IPS DF 6.9 (cell line): ENCODE data around the gene RNF32.
"Not testable (repeated sequence)": the region's sequence is repeated elsewhere in the genome, so short reads cannot be mapped to it uniquely, and the experiment has no call there.

Experiments
- DNase-seq: peaks from one replicate; pipeline ENCODE4 v3.0.0-alpha.2; 2013; ENCODE audit warnings: low read depth, low spot score
- H3K27ac ChIP-seq: one replicate; pipeline ENCODE4 v1.5.1; 2013; ENCODE audit warnings: low read length, control low read depth
- H3K27me3 ChIP-seq: 2 replicates; pipeline ENCODE4 v1.6.1; 2013; ENCODE audit warnings: mild to moderate bottlenecking, low read length; ENCODE audit not compliant: control insufficient read depth, insufficient read depth
- H3K36me3 ChIP-seq: 2 replicates; pipeline ENCODE4 v1.6.1; 2013; ENCODE audit warnings: low read length; ENCODE audit not compliant: control insufficient read depth, insufficient read depth
- H3K4me1 ChIP-seq: 2 replicates; pipeline ENCODE4 v1.6.1; 2013; ENCODE audit warnings: low read length; ENCODE audit not compliant: control insufficient read depth, insufficient read depth
- H3K4me3 ChIP-seq: 2 replicates; pipeline ENCODE4 v1.5.1; 2013; ENCODE audit warnings: mild to moderate bottlenecking, low read length
- H3K9me3 ChIP-seq: 2 replicates; pipeline ENCODE4 v1.6.1; 2013; ENCODE audit warnings: low read length, inconsistent platforms; ENCODE audit not compliant: control insufficient read depth, insufficient read depth
- WGBS: extraction: QIAGEN DNeasy Blood & Tissue Kit; methylation state at CpG from one replicate; pipeline ENCODE4 v1.1.7; 2013; ENCODE audit warnings: mixed read lengths, missing lambda C conversion rate; ENCODE audit not compliant: insufficient read length, insufficient coverage; 5-methylcytosine and 5-hydroxymethylcytosine counted together

RNF32 gene

DNA sequence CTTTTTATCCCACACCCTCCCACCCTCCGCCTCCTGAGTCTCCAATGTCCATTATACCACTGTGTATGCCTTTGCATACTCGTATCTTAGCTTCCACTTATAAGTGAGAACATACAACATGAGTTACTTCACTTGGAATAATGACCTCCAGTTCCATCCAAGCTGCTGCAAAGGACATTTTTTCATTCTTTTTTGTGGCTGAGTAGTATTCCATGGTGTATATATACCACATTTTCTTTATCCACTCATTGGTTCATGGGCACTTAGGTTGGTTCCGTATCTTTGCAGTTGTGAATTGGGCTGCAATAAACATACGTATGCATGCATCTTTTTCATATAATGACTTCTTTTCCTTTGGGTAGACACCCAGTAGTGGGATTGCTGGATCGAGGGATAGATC, 6.8 kb downstream of the RNF32 start:
- H3K36me3 ChIP-seq, DNase-seq, H3K4me1 ChIP-seq, H3K27me3 ChIP-seq, H3K4me3 ChIP-seq, H3K27ac ChIP-seq, H3K9me3 ChIP-seq: not testable (repeated sequence)
- no CpG with 5 or more reads among the region's 5 CpGs for WGBS

DNA sequence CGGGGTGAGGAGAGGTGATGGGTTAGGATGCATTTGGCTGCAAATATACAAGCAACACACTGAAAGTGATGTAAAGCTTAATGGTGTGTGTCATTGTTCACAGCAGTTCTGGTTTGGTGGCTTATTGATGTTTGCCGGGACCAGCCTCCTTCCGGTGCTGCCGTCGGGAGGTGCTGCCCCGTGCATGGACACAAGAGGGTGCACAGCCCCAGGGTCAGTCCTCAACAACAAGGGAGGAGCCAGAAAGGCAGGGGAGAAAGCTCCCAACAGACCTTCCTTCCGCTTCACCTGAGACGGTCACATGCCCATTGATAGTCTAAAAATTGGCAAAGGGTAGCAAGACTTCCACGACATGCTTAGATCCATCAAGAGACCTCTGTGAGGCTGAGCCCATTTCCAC, 9.5 kb downstream of the RNF32 start:
- Histone ChIP-seq H3K27me3 (no peaks in the 10 kb centered on the region), H3K27ac (no peak overlapping the region), H3K9me3 (no peaks in the 10 kb centered on the region), H3K4me1 (no peaks in the 10 kb centered on the region), H3K4me3 (no peak overlapping the region), H3K36me3 (no peaks in the 10 kb centered on the region)
- no peak for DNase-seq
- WGBS: no CpG with 5 or more reads among the region's 9 CpGs

DNA sequence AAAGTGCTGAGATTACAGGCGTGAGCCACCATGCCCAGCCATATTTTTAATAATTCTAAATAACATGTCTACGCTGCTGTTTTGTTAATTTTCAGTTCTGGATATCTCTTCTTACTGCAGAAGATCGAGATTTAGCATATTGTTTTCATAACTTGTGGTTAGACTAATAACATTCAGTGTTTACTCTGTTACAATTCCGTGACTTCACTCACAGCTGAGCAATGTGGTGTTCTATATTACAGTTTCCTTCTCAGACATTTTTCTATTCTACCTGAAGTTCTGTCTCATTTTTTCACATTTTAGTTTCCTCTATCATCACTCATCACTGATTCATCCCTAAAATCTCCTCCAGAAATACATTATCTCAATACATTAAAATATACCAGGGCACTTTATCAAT, 10.9 kb downstream of the RNF32 start:
- Histone ChIP-seq H3K36me3 (no peaks in the 10 kb centered on the region), H3K9me3 (no peaks in the 10 kb centered on the region), H3K27me3 (no peaks in the 10 kb centered on the region), H3K27ac (no peak overlapping the region), H3K4me1 (no peaks in the 10 kb centered on the region), H3K4me3 (no peak overlapping the region)
- no CpG with 5 or more reads among the region's 4 CpGs for WGBS
- DNase-seq: no peak

DNA sequence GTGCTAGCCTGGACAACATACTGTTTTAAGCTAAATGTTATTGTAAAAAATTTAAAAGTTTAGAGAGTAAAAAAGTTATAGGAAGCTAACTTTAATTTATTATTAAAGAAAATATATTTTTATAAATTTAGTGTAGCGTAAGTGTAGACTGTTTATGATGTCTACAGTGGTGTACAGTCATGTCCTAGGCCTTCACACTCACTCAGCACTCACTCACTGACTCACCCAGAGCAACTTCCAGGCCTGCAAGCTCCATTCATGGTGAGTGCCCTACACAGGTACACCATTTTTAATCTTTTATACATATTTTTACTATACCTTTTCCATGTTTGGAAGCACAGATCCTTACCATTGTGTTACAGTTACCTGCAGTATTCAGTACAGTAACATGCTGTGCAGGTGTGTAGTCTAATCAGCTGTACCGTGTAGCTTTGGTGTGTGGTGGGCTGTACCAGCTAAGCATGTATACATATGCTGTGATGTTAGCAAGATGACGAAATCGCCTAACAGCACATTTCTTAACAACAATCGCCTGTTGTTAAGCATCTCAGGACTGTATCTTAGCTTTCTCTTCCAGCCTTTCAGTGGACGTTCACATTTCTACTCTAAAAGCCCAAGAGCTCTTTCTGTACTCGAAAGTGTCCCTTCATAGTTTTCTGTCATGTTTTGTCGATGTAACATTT, 12.5 kb downstream of the RNF32 start:
- Histone ChIP-seq H3K4me1 (no peaks in the 10 kb centered on the region), H3K36me3 (no peaks in the 10 kb centered on the region), H3K9me3 (no peaks in the 10 kb centered on the region), H3K4me3 (no peak overlapping the region), H3K27me3 (no peaks in the 10 kb centered on the region), H3K27ac (no peak overlapping the region)
- DNase-seq: no peak
- no CpG with 5 or more reads among the region's 8 CpGs for WGBS

DNA sequence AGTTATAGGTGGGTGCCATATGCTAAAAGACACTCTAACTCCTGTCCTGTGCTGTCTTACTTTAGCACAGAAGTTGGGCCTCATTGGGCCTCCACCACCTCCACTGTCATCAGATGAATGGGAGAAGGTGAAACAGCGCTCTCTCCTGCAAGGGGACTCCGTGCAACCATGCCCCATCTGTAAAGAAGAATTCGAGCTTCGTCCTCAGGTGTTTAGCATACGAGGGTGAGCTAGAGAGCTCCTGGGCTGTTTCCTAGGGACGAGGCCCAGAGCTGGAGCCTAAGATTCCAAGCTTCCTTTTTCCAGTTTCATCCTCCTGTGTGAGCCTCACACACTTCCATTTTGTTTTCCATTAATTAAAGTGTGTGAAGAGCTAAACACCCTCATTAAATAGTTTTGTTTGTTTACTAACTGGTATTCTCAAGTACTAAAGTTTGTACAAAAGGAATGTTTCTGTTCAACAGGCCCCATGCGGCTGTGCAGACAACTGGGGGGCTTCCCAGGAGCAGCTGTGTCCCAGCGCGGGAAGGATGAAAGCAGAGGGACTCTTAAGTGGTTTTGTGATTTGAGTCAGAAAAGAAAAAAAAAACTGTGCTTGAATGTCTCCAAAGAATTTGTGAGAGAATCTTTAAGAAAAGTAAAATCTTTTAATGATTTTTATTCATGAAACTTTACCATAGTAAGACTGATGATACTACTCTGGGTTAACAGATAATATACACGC, 14.1 kb downstream of the RNF32 start:
- Histone ChIP-seq H3K4me1 (no peaks in the 10 kb centered on the region), H3K4me3 (no peak overlapping the region), H3K36me3 (no peaks in the 10 kb centered on the region), H3K9me3 (no peaks in the 10 kb centered on the region), H3K27ac (no peak overlapping the region), H3K27me3 (no peaks in the 10 kb centered on the region)
- WGBS: no CpG with 5 or more reads among the region's 10 CpGs
- no peak for DNase-seq

DNA sequence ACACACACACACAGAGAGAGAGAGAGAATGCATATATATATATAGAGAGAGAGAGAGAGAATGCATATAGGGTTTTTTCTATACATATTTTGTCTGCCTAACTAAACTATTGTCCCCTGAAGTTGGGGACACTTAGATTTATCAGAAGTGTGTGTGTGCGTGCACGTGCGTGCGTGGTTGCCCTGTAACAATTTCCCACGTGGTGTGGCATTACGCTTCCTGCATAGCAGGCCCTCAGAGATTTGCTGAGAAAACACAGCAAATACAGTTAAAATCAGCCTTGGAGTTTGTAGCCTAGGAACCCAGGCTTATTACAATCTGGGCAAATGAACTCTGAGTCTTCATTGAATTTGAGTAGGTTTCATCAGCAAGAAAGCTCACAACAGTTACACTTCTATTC, 14.7 kb downstream of the RNF32 start:
- Histone ChIP-seq H3K27me3 (no peaks in the 10 kb centered on the region), H3K9me3 (no peaks in the 10 kb centered on the region), H3K4me1 (no peaks in the 10 kb centered on the region), H3K27ac (no peak overlapping the region), H3K36me3 (no peaks in the 10 kb centered on the region), H3K4me3 (no peak overlapping the region)
- DNase-seq: no peak
- no CpG with 5 or more reads among the region's 6 CpGs for WGBS

DNA sequence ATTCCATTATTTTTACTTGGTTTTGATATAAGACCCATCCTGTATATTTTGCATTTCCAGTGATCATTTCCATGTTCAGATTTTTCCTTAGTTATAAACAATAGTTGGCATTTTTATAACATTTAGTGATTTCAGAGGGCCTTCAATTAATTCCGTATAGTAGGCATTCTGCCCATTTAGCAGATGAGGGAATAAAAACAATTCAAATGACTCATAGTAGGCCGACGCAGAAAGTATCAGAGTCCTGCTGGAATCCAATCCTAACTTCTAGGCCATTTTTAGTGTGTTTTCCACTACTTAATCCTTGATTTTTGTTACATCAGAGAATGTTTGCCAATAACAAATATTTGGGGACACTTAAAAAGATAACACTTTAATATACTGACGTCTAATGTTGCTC, 15.4 kb downstream of the RNF32 start:
- no peak for DNase-seq
- Histone ChIP-seq H3K4me1 (no peaks in the 10 kb centered on the region), H3K27me3 (no peaks in the 10 kb centered on the region), H3K36me3 (no peaks in the 10 kb centered on the region), H3K4me3 (no peak overlapping the region), H3K9me3 (no peaks in the 10 kb centered on the region), H3K27ac (no peak overlapping the region)
- WGBS: no CpG with 5 or more reads among the region's 4 CpGs

DNA sequence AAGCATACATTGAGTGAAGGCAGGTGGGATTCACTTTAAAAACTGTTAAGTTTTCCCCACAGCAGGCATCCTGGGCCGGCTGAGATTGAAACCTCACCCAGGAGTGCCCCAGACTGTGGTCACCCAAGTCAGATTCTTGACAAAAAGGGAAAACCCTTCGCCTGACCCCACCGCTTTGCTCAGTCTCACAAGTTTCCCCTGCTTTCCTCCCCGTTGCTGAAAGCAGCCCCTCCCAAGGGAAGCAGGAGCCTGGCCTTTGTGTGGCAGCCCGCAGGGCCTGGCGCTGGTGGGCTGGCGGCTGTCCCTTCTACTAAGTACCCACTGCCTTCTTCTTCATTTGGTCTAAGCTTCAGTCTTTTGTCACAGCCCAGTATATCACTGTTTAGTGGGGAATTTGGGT, 16.0 kb downstream of the RNF32 start:
- no CpG with 5 or more reads among the region's 7 CpGs for WGBS
- DNase-seq: no peak

DNA sequence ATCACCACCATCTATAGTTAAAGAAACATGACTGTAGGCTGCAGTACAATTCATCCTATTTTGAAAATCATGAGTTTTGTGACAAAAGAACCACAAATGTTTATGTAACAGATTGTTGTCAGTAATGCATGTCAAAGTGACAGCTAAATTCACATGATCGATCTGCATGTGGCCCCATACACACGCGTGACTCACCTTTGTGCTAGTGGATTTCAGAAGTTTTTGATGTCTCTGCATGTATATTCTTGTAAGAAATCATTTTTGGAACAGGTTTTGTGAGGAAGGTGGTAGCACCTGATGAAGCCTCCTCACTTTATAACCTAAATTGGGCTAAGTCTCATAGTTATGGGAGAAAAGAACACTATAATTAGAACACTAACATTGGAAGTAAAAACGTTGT, 17.1 kb downstream of the RNF32 start:
- no peaks in the 10 kb centered on the region for H3K4me1 ChIP-seq
- no peak for DNase-seq
- no CpG with 5 or more reads among the region's 4 CpGs for WGBS
- no peak overlapping the region for H3K4me3 ChIP-seq
- H3K27me3 ChIP-seq: no peaks in the 10 kb centered on the region
- no peaks in the 10 kb centered on the region for H3K9me3 ChIP-seq
- H3K27ac ChIP-seq: no peak overlapping the region
- H3K36me3 ChIP-seq: no peaks in the 10 kb centered on the region

More for the DNA sequence above, 16.0 kb downstream of the RNF32 start:
- no peak overlapping the region for H3K4me3 ChIP-seq
- H3K4me1 ChIP-seq: no peaks in the 10 kb centered on the region
- H3K36me3 ChIP-seq: no peaks in the 10 kb centered on the region
- H3K27ac ChIP-seq: no peak overlapping the region
- H3K27me3 ChIP-seq: no peaks in the 10 kb centered on the region
- H3K9me3 ChIP-seq: no peaks in the 10 kb centered on the region

DNA sequence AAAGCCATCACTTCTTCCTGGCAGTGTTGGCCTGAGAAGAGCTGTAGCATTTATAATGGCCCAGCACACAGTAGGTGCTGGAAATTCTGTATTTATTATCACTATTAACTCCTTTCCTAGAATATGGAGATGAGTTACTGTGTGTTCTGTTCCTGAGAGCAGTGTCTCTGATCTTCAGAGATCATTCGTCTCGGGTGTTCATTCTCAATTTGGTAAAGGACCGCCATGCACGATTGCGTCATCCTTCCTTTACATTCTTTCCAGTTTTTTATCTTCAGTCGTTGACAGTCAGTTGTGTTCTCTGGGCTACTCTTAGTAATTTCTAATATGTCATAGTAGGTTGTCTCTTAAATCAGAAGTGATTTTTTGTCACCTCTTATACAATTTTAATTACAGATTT, 18.6 kb downstream of the RNF32 start:
- no peaks in the 10 kb centered on the region for H3K4me1 ChIP-seq
- H3K27ac ChIP-seq: no peak overlapping the region
- no CpG with 5 or more reads among the region's 6 CpGs for WGBS
- H3K27me3 ChIP-seq: no peaks in the 10 kb centered on the region
- H3K9me3 ChIP-seq: no peaks in the 10 kb centered on the region
- H3K36me3 ChIP-seq: no peaks in the 10 kb centered on the region
- no peak for DNase-seq
- H3K4me3 ChIP-seq: no peak overlapping the region

DNA sequence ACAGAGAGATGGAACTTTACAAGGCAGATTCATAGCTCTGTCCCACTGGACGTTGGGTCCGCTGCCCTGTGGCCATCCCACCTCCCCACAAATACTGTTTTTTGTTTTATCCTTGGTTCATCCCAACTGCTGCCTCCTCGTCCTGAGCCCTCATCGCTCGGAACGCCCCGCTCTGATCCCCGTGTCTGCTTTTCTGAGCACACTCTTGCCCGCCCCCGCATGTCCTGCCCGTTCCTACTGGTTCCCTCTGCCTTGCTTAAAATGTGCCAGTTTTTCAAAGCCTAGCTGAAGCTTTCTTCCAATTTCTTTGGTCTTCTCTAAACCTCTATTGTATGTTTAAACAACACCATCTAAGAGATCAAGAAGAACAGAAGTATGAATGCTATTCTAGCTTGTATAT, 19.4 kb downstream of the RNF32 start:
- H3K36me3 ChIP-seq: no peaks in the 10 kb centered on the region

More for the DNA sequence above, 19.4 kb downstream of the RNF32 start:
- DNase-seq: no peak
- Histone ChIP-seq H3K27ac (no peak overlapping the region), H3K4me3 (no peak overlapping the region), H3K27me3 (no peaks in the 10 kb centered on the region), H3K9me3 (no peaks in the 10 kb centered on the region), H3K4me1 (no peaks in the 10 kb centered on the region)
- WGBS: no CpG with 5 or more reads among the region's 11 CpGs
